ENCODE measurements around the gene ZBTB7C. TPM values are rescaled to one million over a fixed set of nuclear protein-coding genes. Genes with fewer than 3 reads are reported as not detected.

ZBTB7C gene
- total and polyA plus RNA-seq, 2 experiments from 2014 or later = 2.3 to 5.5 TPM

GRCh38 chr18:48385596-48385995, 23.6 kb downstream of the ZBTB7C start:
- Histone ChIP-seq H3K36me3 (no peaks in the 10 kb centered on the region), H3K9me3 (ENCODE audit: low read depth) (no peaks in the 10 kb centered on the region), H3K27ac (no peak overlapping the region), H3K4me3 (no peak overlapping the region), H3K27me3 (no peaks in the 10 kb centered on the region), H3K4me1 (ENCODE audit: low read depth) (no peaks in the 10 kb centered on the region)
- no peak for TF ChIP-seq CTCF (IDR thresholded peaks at IDR 0.05; ENCODE audit: low read depth, low read length)
- DNase-seq (ENCODE audit: low read depth in 1 of 2, low spot score in 1 of 2) = no peak

- H3K4me3 ChIP-seq = no peak overlapping the region
- DNase-seq (ENCODE audit: low read depth in 1 of 2, low spot score in 1 of 2) = no peak
- peaks cover 13% of the 10 kb centered on the region for H3K4me1 ChIP-seq (ENCODE audit: low read depth)
- no peaks in the 10 kb centered on the region for H3K27me3 ChIP-seq
- H3K36me3 ChIP-seq = no peaks in the 10 kb centered on the region
- TF ChIP-seq CTCF (IDR thresholded peaks at IDR 0.05; ENCODE audit: low read depth, low read length) = no peak
- H3K27ac ChIP-seq = peak overlapping the region; percentile 43
- H3K9me3 ChIP-seq (ENCODE audit: low read depth) = no peaks in the 10 kb centered on the region
Measured at GRCh38 chr18:48376934-48377333, 32.2 kb downstream of the ZBTB7C start.

- Histone ChIP-seq H3K4me1 (ENCODE audit: low read depth) (peaks cover 13% of the 10 kb centered on the region), H3K4me3 (no peak overlapping the region), H3K36me3 (no peaks in the 10 kb centered on the region), H3K27me3 (no peaks in the 10 kb centered on the region), H3K27ac (peak overlapping the region; percentile 43), H3K9me3 (ENCODE audit: low read depth) (no peaks in the 10 kb centered on the region)
- DNase-seq (ENCODE audit: low read depth in 1 of 2, low spot score in 1 of 2) = peak in 1 of 2 donors; percentile 73
- TF ChIP-seq CTCF (IDR thresholded peaks at IDR 0.05; ENCODE audit: low read depth, low read length) = no peak
Measured at GRCh38 chr18:48376406-48376805, 32.8 kb downstream of the ZBTB7C start.

- Histone ChIP-seq H3K4me3 (no peak overlapping the region), H3K4me1 (ENCODE audit: low read depth) (peaks cover 13% of the 10 kb centered on the region), H3K27ac (no peak overlapping the region), H3K36me3 (no peaks in the 10 kb centered on the region), H3K9me3 (ENCODE audit: low read depth) (no peaks in the 10 kb centered on the region), H3K27me3 (no peaks in the 10 kb centered on the region)
- DNase-seq (ENCODE audit: low read depth in 1 of 2, low spot score in 1 of 2) = no peak
- no peak for TF ChIP-seq CTCF (IDR thresholded peaks at IDR 0.05; ENCODE audit: low read depth, low read length)
Measured at GRCh38 chr18:48375150-48375800, 33.9 kb downstream of the ZBTB7C start.

- TF ChIP-seq CTCF (IDR thresholded peaks at IDR 0.05; ENCODE audit: low read depth, low read length) = no peak
Measured at GRCh38 chr18:48374423-48375149, 34.6 kb downstream of the ZBTB7C start.

More at GRCh38 chr18:48374423-48375149, 34.6 kb downstream of the ZBTB7C start:
- Histone ChIP-seq H3K27me3 (no peaks in the 10 kb centered on the region), H3K9me3 (ENCODE audit: low read depth) (no peaks in the 10 kb centered on the region), H3K27ac (no peak overlapping the region), H3K4me3 (no peak overlapping the region), H3K36me3 (no peaks in the 10 kb centered on the region), H3K4me1 (ENCODE audit: low read depth) (peaks cover 13% of the 10 kb centered on the region)
- DNase-seq (ENCODE audit: low read depth in 1 of 2, low spot score in 1 of 2) = peak in 1 of 2 donors; percentile 57

Data from cardiac muscle cell (in vitro differentiated cells and primary cell).